ENCODE results near the gene GSN.
A peak's percentile ranks its signal among the peaks of the same experiment; 100 is the strongest.

Gene GSN

DNA sequence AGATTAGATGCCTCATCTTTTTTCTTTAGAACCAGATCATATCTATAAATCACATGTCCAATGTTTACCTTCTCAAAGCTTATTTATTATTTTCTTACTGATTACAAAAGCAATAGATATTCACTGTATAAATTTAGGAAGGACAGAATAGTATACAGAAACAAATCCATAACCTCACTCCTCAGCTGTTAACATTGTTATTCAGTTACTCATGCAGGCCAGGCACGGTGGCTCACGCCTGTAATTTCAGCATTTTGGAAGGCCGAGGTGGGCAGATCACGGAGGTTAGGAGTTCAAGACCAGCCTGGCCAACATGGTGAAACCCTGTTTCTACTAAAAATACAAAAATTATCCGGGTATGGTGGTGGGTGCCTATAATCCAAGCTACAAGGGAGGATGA lies 86.8 kb downstream of the GSN start:
- DNase-seq: no peak

DNA sequence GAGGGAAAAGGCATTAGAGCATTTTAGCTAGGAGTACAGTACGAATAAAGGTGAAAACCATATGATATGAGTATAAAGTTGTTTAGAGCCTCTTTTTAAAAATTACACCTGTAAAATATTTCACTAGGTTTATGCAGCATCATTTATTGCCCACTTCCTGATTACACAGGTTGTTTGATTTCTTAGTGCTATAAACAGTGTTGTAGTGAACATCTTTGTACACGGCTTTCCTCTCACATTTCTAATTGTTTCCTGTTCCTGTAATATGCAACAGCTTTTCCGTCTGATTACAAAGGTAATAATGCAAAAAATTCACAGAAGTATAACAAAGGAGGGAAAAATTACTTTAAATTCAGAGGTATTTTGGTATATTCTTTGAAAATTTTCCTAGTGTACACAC lies 89.0 kb downstream of the GSN start:
- DNase-seq: peak in 1 of 2 donors; percentile 54

DNA sequence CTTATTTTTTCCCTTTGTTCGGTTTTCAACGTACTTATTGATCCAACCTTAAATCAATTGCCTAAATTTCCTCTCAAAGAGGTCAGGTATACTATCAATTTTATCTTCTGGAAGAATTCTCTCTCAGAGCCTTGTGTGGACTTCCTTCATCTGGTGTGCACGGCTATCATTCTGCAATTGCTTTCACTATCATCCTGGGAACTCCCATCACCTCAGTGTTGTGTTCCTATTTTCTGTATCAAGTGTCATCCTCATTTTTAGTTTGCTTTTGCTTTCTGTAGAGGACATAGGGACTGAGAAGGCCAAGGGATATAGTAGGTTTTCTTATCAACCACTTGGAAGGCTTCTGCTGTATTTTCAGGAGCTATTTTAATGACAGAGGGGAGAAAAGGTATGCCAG lies 90.8 kb downstream of the GSN start:
- peak in 1 of 2 donors; percentile 47 for DNase-seq

- no peak for DNase-seq
Measured at GRCh38 chr9:121359351-121360294, 91.7 kb downstream of the GSN start.

DNA sequence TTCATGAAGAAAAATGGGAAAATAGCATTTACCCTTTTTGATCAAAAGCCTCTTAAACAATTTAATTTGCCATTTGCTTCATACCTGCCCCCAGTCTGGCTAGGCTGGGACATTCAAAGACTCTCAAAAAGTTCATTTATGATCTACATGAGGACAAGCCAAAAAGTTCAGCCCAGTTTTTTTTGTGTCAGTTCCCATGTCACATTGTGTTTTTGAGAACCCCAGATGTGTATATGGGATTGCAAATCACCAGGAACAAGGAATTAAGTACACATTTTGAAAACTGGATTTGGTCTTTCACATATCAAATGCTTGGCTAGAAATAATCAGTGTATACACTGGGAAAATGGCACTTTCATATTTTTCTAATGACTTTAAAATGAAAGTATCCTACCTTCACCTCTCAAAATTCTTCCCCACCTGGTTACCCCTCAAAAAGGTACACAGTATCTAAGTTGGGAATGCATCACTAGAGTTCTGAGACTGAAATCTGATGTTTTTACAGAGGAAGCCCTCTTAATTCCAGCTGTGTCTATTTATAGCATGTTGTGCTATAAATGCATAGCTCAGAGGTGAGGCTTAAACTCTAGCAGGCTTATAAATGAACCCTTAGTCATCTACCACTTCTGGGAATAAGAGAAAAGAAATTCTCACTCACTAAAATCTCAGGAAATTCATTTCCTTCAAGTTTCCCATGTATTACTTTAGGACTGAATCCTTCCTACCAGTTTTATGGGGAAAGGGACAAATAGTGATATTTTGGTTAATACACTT lies 92.8 kb downstream of the GSN start:
- DNase-seq: no peak

GRCh38 chr9:121362813-121363621 lies 95.1 kb downstream of the GSN start:
- DNase-seq: no peak

- no peak for DNase-seq
Measured at GRCh38 chr9:121363622-121363961, 95.6 kb downstream of the GSN start.

GRCh38 chr9:121364077-121364476 lies 96.1 kb downstream of the GSN start:
- no peak for DNase-seq

- DNase-seq: no peak
Measured at GRCh38 chr9:121364886-121365285, 96.9 kb downstream of the GSN start.

- DNase-seq: no peak
Measured at GRCh38 chr9:121365564-121365963, 97.6 kb downstream of the GSN start.

DNA sequence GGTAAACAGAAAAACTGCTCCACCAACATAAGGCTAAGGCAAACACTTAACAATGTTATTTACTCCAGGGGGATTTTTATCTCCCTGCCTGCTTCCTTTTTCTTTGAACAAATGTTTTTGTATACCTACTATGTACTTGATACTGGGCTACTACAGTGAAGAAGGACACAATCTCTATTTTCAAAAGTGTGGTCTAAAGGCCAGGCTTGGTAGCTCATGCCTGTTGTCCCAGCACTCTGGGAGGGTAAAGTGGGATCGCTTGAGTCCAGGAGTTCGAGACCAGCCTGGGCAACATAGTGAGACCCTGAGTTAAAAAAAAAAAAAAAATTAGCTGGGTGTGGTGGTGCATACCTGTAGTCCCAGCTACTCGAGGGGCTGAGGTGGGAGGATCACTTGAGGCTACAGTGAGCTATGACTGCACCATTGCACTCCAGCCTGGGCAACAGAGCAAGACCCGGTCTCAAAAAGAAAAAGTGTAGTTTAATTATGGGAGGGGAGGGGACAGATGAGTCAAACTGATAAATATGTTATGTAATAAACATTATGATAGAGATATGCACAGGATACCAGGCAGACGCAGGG lies 98.7 kb downstream of the GSN start:
- no peak for DNase-seq

GRCh38 chr9:121367306-121368137 lies 99.6 kb downstream of the GSN start:
- DNase-seq: no peak

DNA sequence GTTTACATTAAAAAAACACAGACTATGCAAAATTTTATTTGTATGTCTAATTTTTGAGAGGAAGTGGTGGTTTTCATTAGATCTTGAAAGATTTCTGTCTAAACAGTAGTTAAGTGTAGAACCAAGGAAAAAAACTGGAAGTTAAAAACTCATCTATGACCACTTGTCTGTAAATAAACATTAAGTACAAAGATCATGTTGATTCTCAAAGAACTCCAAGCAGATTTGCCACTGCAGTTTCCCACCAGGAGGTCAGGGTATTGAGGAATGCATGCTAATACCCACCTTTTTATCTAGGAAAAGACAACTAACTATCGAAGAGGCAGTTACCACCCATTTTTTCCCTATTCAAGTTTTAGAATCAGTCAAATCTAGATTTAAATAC lies 100.2 kb downstream of the GSN start:
- DNase-seq: no peak

DNA sequence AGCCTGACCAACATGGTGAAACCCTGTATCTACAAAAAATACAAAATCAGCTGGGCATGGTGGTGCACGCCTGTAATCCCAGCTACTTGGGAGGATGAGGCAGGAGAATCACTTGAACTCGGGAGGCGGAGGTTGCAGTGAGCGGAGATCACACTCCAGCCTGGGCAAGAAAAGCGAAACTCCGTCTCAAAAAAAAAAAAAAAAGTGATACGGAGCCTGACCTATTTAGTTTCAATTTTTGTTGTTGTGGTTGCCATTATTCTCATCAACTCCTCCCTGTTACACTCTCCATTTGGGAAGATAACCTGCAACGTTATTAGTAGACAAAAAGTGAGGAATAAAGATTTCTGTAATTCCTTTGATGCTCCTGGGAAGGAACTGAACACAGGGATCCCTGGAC lies 100.8 kb downstream of the GSN start:
- DNase-seq: peak in 1 of 2 donors; percentile 55

DNA sequence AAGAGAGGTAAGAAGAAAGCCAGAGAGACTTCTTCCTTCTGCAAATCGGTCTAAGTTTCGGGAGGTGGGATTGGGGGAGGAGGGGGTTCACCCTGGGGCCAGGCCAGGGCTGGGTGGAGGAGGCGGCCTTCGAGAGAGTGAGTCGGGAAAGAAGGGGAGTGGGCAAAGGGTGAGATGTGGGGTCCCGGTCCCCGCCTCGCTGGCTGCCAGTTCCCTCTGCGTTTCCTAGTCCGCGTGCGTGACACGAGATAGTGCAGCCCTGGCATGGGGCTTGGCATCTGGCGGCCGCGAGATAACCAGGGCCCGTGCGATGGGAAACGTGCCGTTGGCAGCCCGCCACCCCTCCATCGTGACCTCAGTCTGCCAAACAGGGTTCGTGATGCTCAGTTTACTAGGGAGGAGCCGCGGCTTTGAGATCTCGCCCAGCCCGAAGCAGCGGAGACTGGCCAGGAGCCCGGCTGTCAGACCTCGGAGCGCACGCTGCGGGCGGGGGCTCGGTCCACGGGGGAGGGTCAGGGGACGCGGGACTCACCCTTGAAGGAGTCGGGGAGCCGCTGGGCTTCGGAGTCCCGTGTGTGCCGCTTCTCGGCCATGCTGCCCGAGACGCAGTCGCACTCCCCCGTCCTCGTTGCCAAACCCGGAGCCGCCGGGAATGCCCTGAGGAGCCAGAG lies 101.8 kb downstream of the GSN start, which contains the start of gene STOM:
Gene STOM (minus strand): TSS at position 656 of the 671 bp plus-strand sequence. CDS start 63 bp downstream, at position 593.
- peak in 1 of 2 donors; percentile 75 for DNase-seq

DNA sequence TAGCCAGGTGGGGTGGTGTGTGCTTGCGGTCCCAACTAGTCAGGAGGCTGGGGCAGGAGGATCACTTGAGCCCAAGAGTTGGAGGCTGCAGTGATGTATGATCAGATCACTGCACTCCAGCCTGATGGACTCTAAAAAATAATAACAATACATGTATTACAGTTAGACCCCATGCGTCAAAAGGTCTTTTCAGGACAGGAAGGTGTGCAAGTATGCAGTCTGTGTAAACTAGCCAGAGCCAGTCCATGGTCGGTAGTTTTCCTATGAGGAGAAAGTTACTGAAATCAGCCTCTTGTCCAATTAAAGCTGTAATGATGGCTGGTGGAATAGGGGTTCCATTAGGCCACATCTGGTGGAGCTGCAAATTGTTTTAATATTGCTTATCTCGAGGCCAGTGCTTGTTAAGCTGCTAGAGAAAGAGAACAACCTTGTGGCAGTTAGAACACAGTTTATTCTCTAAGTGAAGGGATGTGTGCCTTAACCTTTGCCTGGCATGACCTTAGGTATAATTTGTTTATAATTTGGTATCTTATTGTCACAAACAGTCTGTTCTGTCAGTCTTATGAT lies 103.6 kb downstream of the GSN start:
- no peak for DNase-seq

- DNase-seq: no peak
Measured at GRCh38 chr9:121372239-121373010, 104.5 kb downstream of the GSN start.

DNA sequence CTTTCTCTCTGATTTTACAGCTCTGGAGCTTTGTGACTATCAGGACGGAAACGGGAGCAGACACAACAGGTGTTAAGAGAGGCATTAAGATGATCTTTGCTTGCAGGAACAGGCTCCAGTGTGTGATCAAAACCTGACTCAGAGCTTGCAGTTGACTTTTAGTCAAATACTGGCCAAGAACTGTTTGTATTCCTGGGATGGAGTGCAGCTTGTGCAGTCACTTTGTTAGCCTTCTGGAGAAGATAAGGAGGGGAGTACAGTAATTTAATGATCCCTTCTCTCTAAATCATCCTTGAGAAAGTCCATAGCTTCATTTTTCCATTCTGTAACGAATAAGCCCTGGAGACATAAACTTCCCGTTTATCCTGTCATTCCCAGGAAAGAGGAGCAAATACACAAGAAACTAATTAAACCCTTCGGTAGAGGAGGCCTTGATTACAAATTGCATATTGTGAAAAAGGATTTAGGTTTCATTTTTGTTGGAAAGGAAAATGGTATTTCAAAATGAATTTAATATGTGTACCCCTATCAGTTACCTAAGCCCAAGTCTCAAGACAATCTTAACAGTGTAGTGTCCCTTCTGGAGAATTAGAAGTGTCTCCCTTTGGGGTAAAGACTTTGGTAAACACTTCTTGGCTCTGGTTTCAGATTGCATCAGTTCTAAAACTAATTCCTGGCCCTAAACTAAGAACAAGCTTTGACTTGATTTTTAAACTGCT lies 105.2 kb downstream of the GSN start:
- DNase-seq: no peak

- peak in 1 of 2 donors; percentile 42 for DNase-seq
Measured at GRCh38 chr9:121376214-121376830, 108.4 kb downstream of the GSN start.

All from CD4-positive, alpha-beta T cell treated with Interferon alpha-2 for 1 hour (primary cell).